ENCODE measurements around the gene C2CD3. TPM values are rescaled to one million over a fixed set of nuclear protein-coding genes. Genes with fewer than 3 reads are reported as not detected.
A peak's percentile ranks its signal among the peaks of the same experiment; 100 is the strongest.

Gene C2CD3
- total RNA-seq, 1 experiment from 2014 or later: 22.0 TPM

DNA sequence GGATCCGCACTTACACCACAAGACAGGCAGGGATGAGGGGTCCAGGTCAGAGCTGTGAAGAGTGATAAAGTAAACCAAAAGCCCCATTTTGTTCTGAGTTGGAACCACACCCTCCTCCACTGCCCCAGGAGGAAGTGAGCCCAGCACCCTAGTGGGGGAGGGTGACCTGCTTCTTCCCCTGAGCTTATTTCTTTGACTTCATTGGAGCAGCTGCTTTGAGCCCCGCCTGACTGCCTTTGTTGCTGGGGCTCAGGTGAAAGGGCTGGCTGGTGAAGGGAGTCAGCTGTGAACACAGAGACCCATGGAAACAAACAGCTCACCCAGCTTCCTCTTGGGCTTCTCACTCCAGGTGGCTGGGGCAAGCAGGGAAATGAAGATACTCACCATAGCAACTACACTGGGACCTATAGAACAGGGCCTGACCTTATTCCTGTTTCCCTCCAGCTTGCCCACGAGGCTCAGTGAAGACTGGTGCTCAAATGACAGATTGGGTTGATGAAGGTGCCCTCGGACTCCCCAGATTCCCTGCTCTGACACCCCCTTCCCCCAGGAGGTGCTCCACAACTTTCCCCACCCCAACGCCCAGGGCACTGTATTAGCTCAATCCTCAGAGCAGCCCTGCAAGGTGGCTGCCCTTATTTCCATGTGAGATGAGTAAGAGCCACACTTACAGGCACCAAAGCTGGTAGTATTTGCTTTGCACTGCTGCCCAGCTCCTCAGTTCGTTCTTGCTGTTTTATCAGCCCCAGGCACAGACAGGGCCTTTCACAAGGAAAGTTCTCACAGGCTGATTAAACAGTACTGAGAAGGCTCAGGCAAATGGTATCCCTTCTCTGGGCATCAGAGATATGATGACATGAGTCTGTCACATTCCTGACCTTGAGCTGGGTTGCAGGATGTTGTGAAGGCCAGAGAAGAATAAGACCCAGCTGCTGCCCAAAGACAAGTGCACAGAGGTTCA, 190.5 kb downstream of the C2CD3 start:
- no peak overlapping the region for H3K4me2 ChIP-seq (ENCODE audit: insufficient read depth, insufficient read length, low read length)
- H3K4me3 Mint-ChIP-seq: peak overlapping the region in 1 of 2 experiments; percentile 97; a peak in 2 of 5 replicates
- no CpG with 5 or more reads among the region's 6 CpGs for WGBS (ENCODE audit: extremely low coverage, insufficient read length, low lambda C conversion rate)

More for the DNA sequence above, 190.5 kb downstream of the C2CD3 start:
- Histone ChIP-seq H3T11ph (ENCODE audit: low read length) (no peak overlapping the region), H2BK15ac (ENCODE audit: low read depth, low read length) (no peak overlapping the region), H2BK5ac (ENCODE audit: insufficient read length, low read length) (no peak overlapping the region), H3K27ac (ENCODE audit: insufficient read length, low read depth, low read length) (no peak overlapping the region), H3K9ac (ENCODE audit: extremely low read depth, insufficient read length, low read length) (no peak overlapping the region), H4K8ac (replicated peaks; ENCODE audit: insufficient read length, low read depth, low read length) (no peak overlapping the region), H3K18ac (ENCODE audit: insufficient read length, low read depth, low read length) (no peak overlapping the region), H4K5ac (ENCODE audit: insufficient read length, low read depth, low read length) (no peak overlapping the region), H4K20me1 (ENCODE audit: control insufficient read depth, insufficient read depth, insufficient read length) (no peaks in the 10 kb centered on the region), H3K9me3 (ENCODE audit: control insufficient read depth, low read depth, low read length) (no peaks in the 10 kb centered on the region), H3K4ac (ENCODE audit: low read depth, low read length) (no peak overlapping the region), H3K79me1 (ENCODE audit: insufficient read depth, low read depth, low read length, poor library complexity, severe bottlenecking) (no peaks in the 10 kb centered on the region), H2AK5ac (ENCODE audit: insufficient read length, low read length) (no peak overlapping the region), H3K56ac (ENCODE audit: insufficient read length, low read depth, low read length) (no peak overlapping the region), H3K27me3 (ENCODE audit: insufficient read depth, low read length) (no peaks in the 10 kb centered on the region), H3K79me2 (ENCODE audit: insufficient read depth, low read length) (0 out of 2 replicates have a peak, but pooled peaks cover 2% of the 10 kb centered on the region), H2AFZ (ENCODE audit: low read length) (no peak overlapping the region), H4K91ac (ENCODE audit: insufficient read length, low read depth, low read length) (no peak overlapping the region), H3K23ac (ENCODE audit: insufficient read length, low read depth, low read length) (no peak overlapping the region), H2BK20ac (ENCODE audit: low read depth, low read length, poor library complexity, severe bottlenecking) (no peak overlapping the region), H3K4me1 (ENCODE audit: insufficient read depth, low read length) (no peaks in the 10 kb centered on the region; the same call in 1 of the 2 replicates), H3K23me2 (ENCODE audit: insufficient read length, low read depth, low read length, poor library complexity, severe bottlenecking) (peaks cover 11% of the 10 kb centered on the region), H2BK12ac (ENCODE audit: insufficient read length, low read depth, low read length) (no peak overlapping the region), H3K14ac (ENCODE audit: insufficient read depth, low read length) (no peak overlapping the region), H2BK120ac (ENCODE audit: low read depth, low read length, poor library complexity, severe bottlenecking) (no peak overlapping the region)
- Mint-ChIP-seq H3K27ac (peak overlapping the region in 2 of 3 experiments; percentile 44 to 69; a peak in 4 of 7 replicates), H3K4me1 (peaks cover 31 to 41% of the 10 kb centered on the region in 2 experiments), H3K36me3 (ENCODE audit: insufficient read depth in 1 of 3, low read depth in 3 of 3) (peaks cover 45 to 62% (median 62%) of the 10 kb centered on the region in 3 experiments; a peak in 6 of 7 replicates), H3K9me3 (no peaks in the 10 kb centered on the region; a peak in 1 of 5 replicates), H3K27me3 (ENCODE audit: low read depth) (peaks cover 22% of the 10 kb centered on the region)
- TF ChIP-seq, protein P1, sequence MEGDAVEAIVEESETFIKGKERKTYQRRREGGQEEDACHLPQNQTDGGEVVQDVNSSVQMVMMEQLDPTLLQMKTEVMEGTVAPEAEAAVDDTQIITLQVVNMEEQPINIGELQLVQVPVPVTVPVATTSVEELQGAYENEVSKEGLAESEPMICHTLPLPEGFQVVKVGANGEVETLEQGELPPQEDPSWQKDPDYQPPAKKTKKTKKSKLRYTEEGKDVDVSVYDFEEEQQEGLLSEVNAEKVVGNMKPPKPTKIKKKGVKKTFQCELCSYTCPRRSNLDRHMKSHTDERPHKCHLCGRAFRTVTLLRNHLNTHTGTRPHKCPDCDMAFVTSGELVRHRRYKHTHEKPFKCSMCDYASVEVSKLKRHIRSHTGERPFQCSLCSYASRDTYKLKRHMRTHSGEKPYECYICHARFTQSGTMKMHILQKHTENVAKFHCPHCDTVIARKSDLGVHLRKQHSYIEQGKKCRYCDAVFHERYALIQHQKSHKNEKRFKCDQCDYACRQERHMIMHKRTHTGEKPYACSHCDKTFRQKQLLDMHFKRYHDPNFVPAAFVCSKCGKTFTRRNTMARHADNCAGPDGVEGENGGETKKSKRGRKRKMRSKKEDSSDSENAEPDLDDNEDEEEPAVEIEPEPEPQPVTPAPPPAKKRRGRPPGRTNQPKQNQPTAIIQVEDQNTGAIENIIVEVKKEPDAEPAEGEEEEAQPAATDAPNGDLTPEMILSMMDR (conservative IDR thresholded peaks at IDR 0.05): no peak
- DNase-seq: peak; percentile 56

Measured in H9 (cell line).